SU-DHL-6 (cell line): ENCODE data around the gene LTB.

Source experiments
- CTCF ChIP-seq: fragments of 200-600 bp; sonication (generic); IDR thresholded peaks from one replicate; pipeline ENCODE4 v1.5.1; 2017; ENCODE audit warnings: antibody characterized with exemption, mild to moderate bottlenecking, low read length, moderate library complexity; ENCODE audit not compliant: insufficient read depth, poor library complexity, severe bottlenecking
- EZH2phosphoT487 ChIP-seq: fragments of 200-600 bp; sonication (generic), shearing (Covaris generic); conservative IDR thresholded peaks from 2 replicates; pipeline ENCODE4 v1.6.1; 2018; ENCODE audit warnings: mild to moderate bottlenecking, antibody characterized with exemption, low read length, moderate library complexity, mixed read lengths

GRCh38 chr6:31620586-31621319 is 38.5 kb upstream of the LTB start, which contains the start of gene PRRC2A:
- TF ChIP-seq CTCF (no peak), EZH2phosphoT487 (no peak)
